ENCODE results near the gene FRMD5.

The FRMD5 gene

DNA sequence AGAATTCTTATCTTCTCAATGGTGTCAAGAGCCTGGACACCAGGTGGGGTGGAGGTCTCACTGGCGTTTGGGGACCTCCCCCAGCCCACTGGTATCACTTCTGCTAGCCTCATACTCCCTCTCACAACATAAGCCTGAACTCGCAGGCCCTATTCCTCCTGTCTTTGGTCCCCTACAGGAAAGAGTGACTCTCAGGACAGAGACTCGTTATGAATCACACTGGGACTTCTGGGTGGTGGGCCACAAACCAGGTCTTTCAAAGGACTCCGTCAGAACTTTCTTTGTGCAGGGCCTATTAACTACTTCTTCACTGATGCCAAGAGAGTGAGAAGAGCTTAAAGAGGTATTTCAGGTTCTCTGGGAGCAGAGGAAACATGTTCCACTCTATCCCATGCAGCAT lies 267.9 kb downstream of the FRMD5 start:
- no peaks in the 10 kb centered on the region for H4K20me1 ChIP-seq (ENCODE audit: control insufficient read depth, insufficient read depth, low read depth, low read length)
- H3K79me2 ChIP-seq (ENCODE audit: control insufficient read depth, low read length), result no peaks in the 10 kb centered on the region
- no peaks in the 10 kb centered on the region for H3F3A ChIP-seq (ENCODE audit: control insufficient read depth, insufficient read depth)
- no peak overlapping the region for H3K4me3 ChIP-seq (ENCODE audit: low read length)
- H3K4me1 ChIP-seq (ENCODE audit: control insufficient read depth, low read length), result 0 out of 2 replicates have a peak, but pooled peaks cover 3% of the 10 kb centered on the region
- no peak overlapping the region for H3K27ac ChIP-seq (ENCODE audit: low read depth, low read length)
- TF ChIP-seq, protein P1, sequence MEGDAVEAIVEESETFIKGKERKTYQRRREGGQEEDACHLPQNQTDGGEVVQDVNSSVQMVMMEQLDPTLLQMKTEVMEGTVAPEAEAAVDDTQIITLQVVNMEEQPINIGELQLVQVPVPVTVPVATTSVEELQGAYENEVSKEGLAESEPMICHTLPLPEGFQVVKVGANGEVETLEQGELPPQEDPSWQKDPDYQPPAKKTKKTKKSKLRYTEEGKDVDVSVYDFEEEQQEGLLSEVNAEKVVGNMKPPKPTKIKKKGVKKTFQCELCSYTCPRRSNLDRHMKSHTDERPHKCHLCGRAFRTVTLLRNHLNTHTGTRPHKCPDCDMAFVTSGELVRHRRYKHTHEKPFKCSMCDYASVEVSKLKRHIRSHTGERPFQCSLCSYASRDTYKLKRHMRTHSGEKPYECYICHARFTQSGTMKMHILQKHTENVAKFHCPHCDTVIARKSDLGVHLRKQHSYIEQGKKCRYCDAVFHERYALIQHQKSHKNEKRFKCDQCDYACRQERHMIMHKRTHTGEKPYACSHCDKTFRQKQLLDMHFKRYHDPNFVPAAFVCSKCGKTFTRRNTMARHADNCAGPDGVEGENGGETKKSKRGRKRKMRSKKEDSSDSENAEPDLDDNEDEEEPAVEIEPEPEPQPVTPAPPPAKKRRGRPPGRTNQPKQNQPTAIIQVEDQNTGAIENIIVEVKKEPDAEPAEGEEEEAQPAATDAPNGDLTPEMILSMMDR (IDR thresholded peaks at IDR 0.05; ENCODE audit: low read depth, low read length, poor library complexity, severe bottlenecking), result no peak
- no peak for TF ChIP-seq EZH2phosphoT487 (IDR thresholded peaks at IDR 0.05; ENCODE audit: borderline replicate concordance, low read length)
- no peaks in the 10 kb centered on the region for H3K9me3 ChIP-seq (ENCODE audit: control insufficient read depth, insufficient read depth, low read length)
- no peak overlapping the region for H3K4me2 ChIP-seq (ENCODE audit: low read length)
- H3K9me2 ChIP-seq (replicated peaks; ENCODE audit: control insufficient read depth, low read length), result no peaks in the 10 kb centered on the region
- peaks cover 46% of the 10 kb centered on the region for H3K27me3 ChIP-seq (ENCODE audit: control insufficient read depth, low read length)
- H3K36me3 ChIP-seq (ENCODE audit: control insufficient read depth, low read length), result no peaks in the 10 kb centered on the region

DNA sequence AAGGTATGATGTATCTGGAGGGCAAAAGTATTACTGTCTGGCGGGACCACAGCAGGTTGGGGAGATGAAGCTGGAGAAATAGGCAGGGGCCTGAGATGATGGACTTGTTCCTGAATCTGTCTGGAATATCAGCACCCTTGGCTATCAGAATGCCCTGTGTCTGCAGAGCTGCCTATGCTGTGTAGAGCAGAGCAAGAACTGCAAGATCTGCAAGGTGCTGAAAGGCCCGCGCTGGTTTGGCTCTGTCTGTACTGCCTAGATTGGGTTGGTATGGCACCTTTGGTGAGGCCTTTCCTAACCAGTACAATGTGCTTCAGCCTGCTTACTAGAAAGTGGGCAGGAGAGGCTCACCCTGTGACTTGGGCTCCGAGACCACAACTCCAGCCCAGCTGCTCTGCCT lies 271.5 kb downstream of the FRMD5 start:
- TF ChIP-seq EZH2phosphoT487 (IDR thresholded peaks at IDR 0.05; ENCODE audit: borderline replicate concordance, low read length), result no peak
- TF ChIP-seq, protein P1 (IDR thresholded peaks at IDR 0.05; ENCODE audit: low read depth, low read length, poor library complexity, severe bottlenecking), result no peak
- no peak overlapping the region for H3K4me2 ChIP-seq (ENCODE audit: low read length)

DNA sequence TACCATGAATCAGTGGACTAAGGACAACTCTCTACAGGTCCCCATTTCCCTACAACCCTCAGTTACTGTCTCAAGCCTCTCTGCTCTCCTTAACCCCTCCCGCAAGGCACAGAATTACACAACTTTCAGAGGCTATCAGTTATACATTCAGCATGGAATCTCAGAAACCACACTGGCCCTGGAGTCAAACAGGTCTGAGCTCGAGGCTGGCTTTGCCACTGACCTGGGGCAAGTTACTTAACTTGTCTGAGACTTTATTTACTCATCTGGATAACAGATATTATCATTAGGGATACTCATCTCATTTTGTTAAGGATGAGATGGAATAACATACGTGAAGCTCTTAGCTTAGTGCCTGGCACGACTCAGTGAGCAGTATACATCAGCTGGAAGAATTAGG lies 273.1 kb downstream of the FRMD5 start:
- Histone ChIP-seq H3K4me2 (ENCODE audit: low read length) (no peak overlapping the region), H3K27me3 (ENCODE audit: control insufficient read depth, low read length) (peaks cover 28% of the 10 kb centered on the region), H3K36me3 (ENCODE audit: control insufficient read depth, low read length) (no peaks in the 10 kb centered on the region), H3K79me2 (ENCODE audit: control insufficient read depth, low read length) (no peaks in the 10 kb centered on the region), H3K9me2 (replicated peaks; ENCODE audit: control insufficient read depth, low read length) (no peaks in the 10 kb centered on the region), H3K27ac (ENCODE audit: low read depth, low read length) (no peak overlapping the region), H3F3A (ENCODE audit: control insufficient read depth, insufficient read depth) (no peaks in the 10 kb centered on the region), H3K9me3 (ENCODE audit: control insufficient read depth, insufficient read depth, low read length) (no peaks in the 10 kb centered on the region), H3K4me3 (ENCODE audit: low read length) (no peak overlapping the region), H3K4me1 (ENCODE audit: control insufficient read depth, low read length) (no peaks in the 10 kb centered on the region), H4K20me1 (ENCODE audit: control insufficient read depth, insufficient read depth, low read depth, low read length) (no peaks in the 10 kb centered on the region)
- TF ChIP-seq, protein P1 (IDR thresholded peaks at IDR 0.05; ENCODE audit: low read depth, low read length, poor library complexity, severe bottlenecking), result no peak
- no peak for TF ChIP-seq EZH2phosphoT487 (IDR thresholded peaks at IDR 0.05; ENCODE audit: borderline replicate concordance, low read length)

More for the DNA sequence above, 271.5 kb downstream of the FRMD5 start:
- no peaks in the 10 kb centered on the region for H3K9me3 ChIP-seq (ENCODE audit: control insufficient read depth, insufficient read depth, low read length)
- no peak overlapping the region for H3K27ac ChIP-seq (ENCODE audit: low read depth, low read length)
- H3K4me3 ChIP-seq (ENCODE audit: low read length), result no peak overlapping the region
- H3K79me2 ChIP-seq (ENCODE audit: control insufficient read depth, low read length), result no peaks in the 10 kb centered on the region
- no peaks in the 10 kb centered on the region for H3F3A ChIP-seq (ENCODE audit: control insufficient read depth, insufficient read depth)
- no peaks in the 10 kb centered on the region for H4K20me1 ChIP-seq (ENCODE audit: control insufficient read depth, insufficient read depth, low read depth, low read length)
- H3K27me3 ChIP-seq (ENCODE audit: control insufficient read depth, low read length), result peaks cover 38% of the 10 kb centered on the region
- H3K4me1 ChIP-seq (ENCODE audit: control insufficient read depth, low read length), result no peaks in the 10 kb centered on the region
- no peaks in the 10 kb centered on the region for H3K9me2 ChIP-seq (replicated peaks; ENCODE audit: control insufficient read depth, low read length)
- H3K36me3 ChIP-seq (ENCODE audit: control insufficient read depth, low read length), result no peaks in the 10 kb centered on the region
